Neural crest cell (in vitro differentiated cells): ENCODE data around the gene CDH8. TPM values are rescaled to one million over a fixed set of nuclear protein-coding genes. Genes with fewer than 3 reads are reported as not detected.

Experiments used
- DNase-seq: peaks from one replicate; pipeline ENCODE4 v3.0.0; 2021; ENCODE audit warnings: low read depth, mixed read lengths, low spot score
- H3K27ac Mint-ChIP-seq: one replicate; pipeline ENCODE4 v1.8.0; 2021; ENCODE audit warnings: mild to moderate bottlenecking, mixed read lengths; ENCODE audit not compliant: unreplicated experiment
- H3K27me3 Mint-ChIP-seq: 2 replicates; pipeline ENCODE4 v1.8.0; 2021; ENCODE audit warnings: low read depth, mild to moderate bottlenecking, mixed read lengths
- H3K36me3 Mint-ChIP-seq: 2 replicates; pipeline ENCODE4 v1.8.0; 2021; ENCODE audit warnings: low read depth, mild to moderate bottlenecking, mixed read lengths
- H3K4me1 Mint-ChIP-seq: 2 replicates; pipeline ENCODE4 v1.8.0; 2021; ENCODE audit warnings: mixed read lengths
- H3K4me3 Mint-ChIP-seq: one replicate; pipeline ENCODE4 v1.8.0; 2021; ENCODE audit warnings: mild to moderate bottlenecking, mixed read lengths
- H3K9me3 Mint-ChIP-seq: 2 replicates; pipeline ENCODE4 v1.8.0; 2021; ENCODE audit warnings: mixed read lengths
- CTCF ChIP-seq: fragments of 200-600 bp; sonication (generic); conservative IDR thresholded peaks from 2 replicates; pipeline ENCODE4 v1.5.0; 2021; ENCODE audit warnings: antibody characterized with exemption, mild to moderate bottlenecking
- total RNA-seq: library from RNA; stranded (reverse); gene quantifications from 2 replicates; pipeline ENCODE4 v1.2.1, GENCODE V29; 2021

Gene CDH8
- total RNA-seq, 1 donor from 2014 or later: 7.1 TPM

GRCh38 chr16:62018301-62019060 is 17.8 kb downstream of the CDH8 start:
- peaks cover 12% of the 10 kb centered on the region for H3K4me1 Mint-ChIP-seq
- peaks cover 3% of the 10 kb centered on the region for H3K27me3 Mint-ChIP-seq
- H3K4me3 Mint-ChIP-seq: no peak overlapping the region
- TF ChIP-seq CTCF: no peak
- no peak overlapping the region for H3K27ac Mint-ChIP-seq
- no peak for DNase-seq
- H3K36me3 Mint-ChIP-seq: no peaks in the 10 kb centered on the region
- H3K9me3 Mint-ChIP-seq: no peaks in the 10 kb centered on the region

- no peaks in the 10 kb centered on the region for H3K4me1 Mint-ChIP-seq
- H3K27ac Mint-ChIP-seq: no peak overlapping the region
- peaks cover 3% of the 10 kb centered on the region for H3K27me3 Mint-ChIP-seq
- no peaks in the 10 kb centered on the region for H3K36me3 Mint-ChIP-seq
- no peaks in the 10 kb centered on the region for H3K9me3 Mint-ChIP-seq
- no peak overlapping the region for H3K4me3 Mint-ChIP-seq
- no peak for TF ChIP-seq CTCF
- no peak for DNase-seq
Observed at GRCh38 chr16:62014319-62014923, 21.8 kb downstream of the CDH8 start.

DNA sequence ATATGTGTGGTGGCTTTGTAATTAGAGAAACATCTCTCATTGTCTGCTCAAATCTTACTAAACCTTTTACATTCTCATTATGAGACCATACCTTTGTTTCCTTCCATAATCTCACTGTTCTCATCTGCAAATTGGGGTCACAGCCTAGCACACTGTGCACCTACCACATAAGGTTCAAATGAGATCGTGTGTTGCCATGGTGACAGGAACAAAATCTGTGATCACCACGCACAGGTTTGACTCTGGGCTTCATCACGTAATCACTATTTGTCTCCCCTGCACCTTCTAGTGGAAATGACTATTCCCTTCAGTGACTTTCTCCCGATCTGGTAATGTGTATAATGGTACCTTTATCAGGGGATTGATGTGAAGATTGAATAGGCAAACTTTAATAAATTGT is 26.1 kb downstream of the CDH8 start:
- H3K36me3 Mint-ChIP-seq: no peaks in the 10 kb centered on the region
- no peak for TF ChIP-seq CTCF
- H3K9me3 Mint-ChIP-seq: no peaks in the 10 kb centered on the region
- H3K27ac Mint-ChIP-seq: no peak overlapping the region
- H3K4me1 Mint-ChIP-seq: no peaks in the 10 kb centered on the region
- no peaks in the 10 kb centered on the region for H3K27me3 Mint-ChIP-seq
- no peak for DNase-seq
- no peak overlapping the region for H3K4me3 Mint-ChIP-seq

DNA sequence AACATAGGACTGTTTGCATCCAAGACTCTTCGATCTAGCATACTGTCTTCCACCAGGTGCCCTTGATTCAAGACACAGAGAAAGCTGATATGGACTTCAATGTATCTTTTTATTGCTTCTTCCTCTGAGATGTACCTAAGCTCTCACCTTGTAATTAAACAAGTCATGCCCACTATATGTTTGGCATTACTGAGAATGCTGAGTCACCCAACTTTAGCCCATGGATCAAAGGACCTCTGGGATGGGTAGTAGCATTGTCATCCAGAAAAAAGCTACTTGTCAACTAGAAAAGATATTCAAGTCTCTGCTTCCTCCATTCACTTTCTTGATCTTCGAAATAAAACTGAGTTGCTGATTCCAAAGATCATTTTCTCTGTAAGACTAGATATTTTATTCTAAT is 37.8 kb downstream of the CDH8 start:
- Mint-ChIP-seq H3K36me3 (no peaks in the 10 kb centered on the region), H3K27me3 (no peaks in the 10 kb centered on the region)
- TF ChIP-seq CTCF: no peak

GRCh38 chr16:61993108-61993507 is 43.1 kb downstream of the CDH8 start:
- Mint-ChIP-seq H3K27ac (no peak overlapping the region), H3K27me3 (no peaks in the 10 kb centered on the region), H3K9me3 (no peaks in the 10 kb centered on the region), H3K4me1 (no peaks in the 10 kb centered on the region), H3K36me3 (no peaks in the 10 kb centered on the region), H3K4me3 (no peak overlapping the region)
- no peak for TF ChIP-seq CTCF
- no peak for DNase-seq

More for the DNA sequence above, 37.8 kb downstream of the CDH8 start:
- Mint-ChIP-seq H3K4me3 (no peak overlapping the region), H3K4me1 (no peaks in the 10 kb centered on the region), H3K9me3 (no peaks in the 10 kb centered on the region), H3K27ac (no peak overlapping the region)
- no peak for DNase-seq
